Adrenal gland (tissue), 12 donors: ENCODE measurements around the gene SEMA3A. TPM values are rescaled to one million over a fixed set of nuclear protein-coding genes. Genes with fewer than 3 reads are reported as not detected.

Experiments used
- DNase-seq, 7 donors: peaks; one replicate each; pipeline ENCODE4 v3.0.0-alpha.2; 2019 to 2020
- H3K27ac ChIP-seq, 5 donors: fragments of 200-600 bp; sonication (generic) in 4 of 5; 1 replicate in 3 of 5; 2 replicates in 2 of 5; pipeline versions ENCODE4 v1.5.1 to v1.8.0; 2016 to 2020; ENCODE audit warnings: mild to moderate bottlenecking in 1 of 5
- H3K27me3 ChIP-seq: fragments of 200-600 bp; 2 replicates; pipeline ENCODE4 v1.8.0; 2021
- H3K36me3 ChIP-seq, 2 donors: fragments of 200-600 bp; replicated peaks in 1 of 2; 1 replicate in 1 of 2; 2 replicates in 1 of 2; pipeline versions ENCODE4 v1.5.1 to v1.8.0; 2018 to 2022
- H3K4me1 ChIP-seq, 2 donors: fragments of 200-600 bp; replicated peaks in 1 of 2; 1 replicate in 1 of 2; 2 replicates in 1 of 2; pipeline versions ENCODE4 v1.5.1 to v1.8.0; 2018 to 2021
- H3K4me3 ChIP-seq, 4 donors: fragments of 200-600 bp; sonication (generic) in 3 of 4; one replicate each; pipeline ENCODE4 v1.5.1; 2016 to 2018
- H3K9me3 ChIP-seq, 3 donors: fragments of 200-600 bp; sonication (generic) in 1 of 3; replicated peaks in 1 of 3; 1 replicate in 2 of 3; 2 replicates in 1 of 3; pipeline versions ENCODE4 v1.5.1 to v1.8.0; 2016 to 2021
- POLR2A ChIP-seq, 2 donors: fragments of 450-650 bp; IDR thresholded peaks; one replicate each; pipeline ENCODE4 v1.6.1; 2017; ENCODE audit warnings: antibody characterized with exemption in 2 of 2, mild to moderate bottlenecking in 2 of 2, moderate library complexity in 1 of 2
- WGBS, 4 donors: extraction: QIAGEN DNeasy Blood & Tissue Kit in 2 of 4; methylation state at CpG; one replicate each; pipeline versions ENCODE4 v1.1.5 to v1.1.7; 2013 to 2017; 5-methylcytosine and 5-hydroxymethylcytosine counted together
- intact Hi-C, 2 donors: fragments of 100-400 bp; cut with DNase I; formaldehyde crosslinking; loops; one replicate each; pipeline versions ENCODE4 v1.14.1 to v1.15.0; 2022 to 2023
- polyA plus RNA-seq, 3 donors: library from polyadenylated mRNA; stranded (reverse); fragments of 200-250 nt in 2 of 3; fragments of 350-450 nt in 1 of 3; fragmentation: Illumina TruSeq in 1 of 3; extraction: RNeasy Lipid Tissue Mini Kit (QIAGEN cat#74804) in 1 of 3; gene quantifications; one replicate each; pipeline ENCODE4 v1.2.3, GENCODE V29; 2013 to 2014
- total RNA-seq, 9 donors: library from RNA; depleted of rRNA in 4 of 9; stranded (reverse); fragments of >200 nt in 4 of 9; fragments of 120-200 nt in 1 of 9; fragmentation: NEBNext Ultra II Directional in 1 of 9; extraction: Animal tissue kit (Norgen Biotek cat#: 25700) in 1 of 9; gene quantifications; one replicate each; pipeline versions ENCODE4 v1.1.0 to v1.2.4, GENCODE V29; 2013 to 2023
- TF ChIP-seq, protein P1 (sequence below), 6 experiments: fragments of 450-650 bp in 4 of 6; fragments of 200-600 bp in 2 of 6; sonication (generic) in 1 of 6; IDR thresholded peaks; 1 replicate in 5 of 6; 2 replicates in 1 of 6; pipeline versions ENCODE4 v1.5.1 to v1.8.0; 2016 to 2021; ENCODE audit warnings: antibody characterized with exemption in 6 of 6, mild to moderate bottlenecking in 2 of 6, moderate library complexity in 1 of 6
- donor health status: healthy with polysubstance abuse.
- donor health status: Bipolar disorder and iron deficiency.
- donor health status: DM: yes; HTN: yes; CAD: no.
- donor health status: DM: no; HTN: no; CAD: no.
- donor health status: DM: no; HTN: no; CAD: no.
- donor health status: DM: yes; HTN: yes; CAD: no.

Gene SEMA3A
- total and polyA plus RNA-seq, 12 donors = 0.24 to 17.5 (median 1.2) TPM

DNA sequence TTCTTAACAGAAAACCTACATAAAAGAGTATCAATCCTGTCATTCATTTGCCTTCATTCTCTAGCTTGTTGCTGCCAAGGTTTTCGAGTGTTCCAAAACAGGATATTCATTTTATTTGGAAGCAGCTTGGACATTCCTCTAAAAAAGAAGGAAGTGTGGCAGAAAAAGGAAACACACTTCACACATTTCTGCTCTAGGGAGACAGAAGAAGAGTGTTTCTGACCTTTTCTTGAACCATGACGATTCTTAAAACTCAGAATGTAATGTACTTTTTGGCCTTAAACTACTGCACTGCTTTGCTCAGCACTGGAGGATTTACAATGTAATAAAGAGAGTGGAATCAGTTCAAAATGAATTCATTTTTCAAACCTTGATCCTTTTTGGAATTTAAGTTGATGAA, 81.3 kb downstream of the SEMA3A start:
- DNase-seq = no peak
- no peaks in the 10 kb centered on the region for H3K36me3 ChIP-seq
- intact Hi-C loops = no loop called here
- H3K27ac ChIP-seq = no peak overlapping the region
- TF ChIP-seq POLR2A (IDR thresholded peaks at IDR 0.05) = no peak
- TF ChIP-seq, protein P1, sequence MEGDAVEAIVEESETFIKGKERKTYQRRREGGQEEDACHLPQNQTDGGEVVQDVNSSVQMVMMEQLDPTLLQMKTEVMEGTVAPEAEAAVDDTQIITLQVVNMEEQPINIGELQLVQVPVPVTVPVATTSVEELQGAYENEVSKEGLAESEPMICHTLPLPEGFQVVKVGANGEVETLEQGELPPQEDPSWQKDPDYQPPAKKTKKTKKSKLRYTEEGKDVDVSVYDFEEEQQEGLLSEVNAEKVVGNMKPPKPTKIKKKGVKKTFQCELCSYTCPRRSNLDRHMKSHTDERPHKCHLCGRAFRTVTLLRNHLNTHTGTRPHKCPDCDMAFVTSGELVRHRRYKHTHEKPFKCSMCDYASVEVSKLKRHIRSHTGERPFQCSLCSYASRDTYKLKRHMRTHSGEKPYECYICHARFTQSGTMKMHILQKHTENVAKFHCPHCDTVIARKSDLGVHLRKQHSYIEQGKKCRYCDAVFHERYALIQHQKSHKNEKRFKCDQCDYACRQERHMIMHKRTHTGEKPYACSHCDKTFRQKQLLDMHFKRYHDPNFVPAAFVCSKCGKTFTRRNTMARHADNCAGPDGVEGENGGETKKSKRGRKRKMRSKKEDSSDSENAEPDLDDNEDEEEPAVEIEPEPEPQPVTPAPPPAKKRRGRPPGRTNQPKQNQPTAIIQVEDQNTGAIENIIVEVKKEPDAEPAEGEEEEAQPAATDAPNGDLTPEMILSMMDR (IDR thresholded peaks at IDR 0.05) = no peak
- H3K4me3 ChIP-seq = no peak overlapping the region
- H3K4me1 ChIP-seq = no peaks in the 10 kb centered on the region
- H3K9me3 ChIP-seq = no peaks in the 10 kb centered on the region
- 37 to 48% (median 45%) methylated on average over 2 of the region's 2 CpGs for WGBS, 4 donors
- no peaks in the 10 kb centered on the region for H3K27me3 ChIP-seq

DNA sequence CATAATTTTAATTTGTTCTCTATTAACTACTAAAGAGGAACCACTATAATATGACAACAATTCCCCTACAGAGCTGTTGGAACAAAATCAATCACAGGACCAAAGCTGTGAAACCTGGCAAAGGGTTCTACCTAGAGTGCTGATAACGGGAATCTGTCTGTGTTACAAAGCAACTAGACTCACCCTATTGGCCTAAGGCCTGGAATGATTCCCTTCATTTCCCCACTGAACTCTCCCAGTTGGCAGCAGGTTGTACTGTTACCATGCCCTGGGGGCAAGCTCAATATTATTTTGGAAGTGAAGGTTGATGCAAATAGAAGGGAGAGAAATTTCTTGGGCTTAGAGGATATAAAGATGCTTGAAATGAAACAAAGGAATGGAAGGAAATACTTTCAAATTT, 81.8 kb downstream of the SEMA3A start:
- no peak for TF ChIP-seq POLR2A (IDR thresholded peaks at IDR 0.05)
- TF ChIP-seq, protein P1 (IDR thresholded peaks at IDR 0.05) = no peak
- Histone ChIP-seq H3K36me3 (no peaks in the 10 kb centered on the region), H3K27me3 (no peaks in the 10 kb centered on the region), H3K9me3 (no peaks in the 10 kb centered on the region), H3K27ac (no peak overlapping the region), H3K4me3 (no peak overlapping the region), H3K4me1 (no peaks in the 10 kb centered on the region)
- DNase-seq = no peak
- 25 to 56% (median 53%) methylated on average over 1 of the region's 1 CpG for WGBS, 4 donors
- intact Hi-C loops = no loop called here

DNA sequence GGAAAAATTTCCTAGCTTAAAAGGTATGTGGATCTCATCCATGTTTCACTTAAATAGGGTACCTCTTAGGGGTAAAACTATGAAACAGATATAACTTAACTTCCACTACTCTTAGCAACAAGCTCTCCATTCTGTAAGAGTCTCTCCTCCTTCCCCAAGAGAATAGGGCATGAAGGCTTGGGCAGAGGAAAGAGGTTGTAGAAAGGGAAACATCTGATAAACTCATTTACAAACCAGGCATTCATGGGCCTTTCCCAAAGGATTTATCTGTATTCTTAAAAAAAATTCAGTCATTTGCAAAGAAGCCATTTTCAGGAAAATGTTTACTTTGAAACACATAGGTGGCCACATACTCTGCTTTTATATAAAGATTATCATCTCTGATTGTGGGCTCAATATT, 82.7 kb downstream of the SEMA3A start:
- H3K4me1 ChIP-seq = no peaks in the 10 kb centered on the region
- intact Hi-C loops = no loop called here

DNA sequence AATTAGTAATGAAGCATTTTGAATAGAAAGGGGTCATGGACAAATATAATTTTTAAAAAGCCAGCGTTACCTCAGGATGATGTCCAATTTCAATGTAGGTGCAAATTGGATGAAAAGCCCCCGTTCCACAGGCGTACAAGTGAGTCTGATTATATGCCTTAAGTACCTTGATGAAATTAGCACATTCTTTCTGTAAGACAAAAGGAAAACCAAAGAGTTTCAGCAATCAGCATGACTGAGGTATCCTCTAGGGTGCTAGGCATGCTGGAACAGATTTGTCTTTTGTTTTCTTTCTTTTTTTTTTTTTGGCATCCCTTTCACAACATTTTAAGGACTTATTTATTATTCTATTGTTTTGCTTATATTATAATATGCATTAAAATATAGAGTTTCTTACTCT, 84.2 kb downstream of the SEMA3A start:
- H3K27ac ChIP-seq = no peak overlapping the region
- 69 to 81% (median 71%) methylated on average over 3 of the region's 3 CpGs for WGBS, 4 donors
- intact Hi-C loops = no loop called here
- no peaks in the 10 kb centered on the region for H3K9me3 ChIP-seq
- H3K27me3 ChIP-seq = no peaks in the 10 kb centered on the region
- TF ChIP-seq, protein P1 (IDR thresholded peaks at IDR 0.05) = no peak
- TF ChIP-seq POLR2A (IDR thresholded peaks at IDR 0.05) = no peak
- no peak for DNase-seq
- no peaks in the 10 kb centered on the region for H3K36me3 ChIP-seq
- H3K4me1 ChIP-seq = no peaks in the 10 kb centered on the region
- H3K4me3 ChIP-seq = no peak overlapping the region

More for the DNA sequence above, 82.7 kb downstream of the SEMA3A start:
- no peak for DNase-seq
- TF ChIP-seq, protein P1 (IDR thresholded peaks at IDR 0.05) = no peak
- Histone ChIP-seq H3K27ac (no peak overlapping the region), H3K27me3 (no peaks in the 10 kb centered on the region), H3K9me3 (no peaks in the 10 kb centered on the region), H3K4me3 (no peak overlapping the region), H3K36me3 (no peaks in the 10 kb centered on the region)
